ENCODE data around the gene BAZ1A.

The BAZ1A gene

GRCh38 chr14:34718750-34719304 lies 156.3 kb downstream of the BAZ1A start:
- no peak for DNase-seq

- DNase-seq, result no peak
Measured at GRCh38 chr14:34715127-34715863, 159.9 kb downstream of the BAZ1A start.

GRCh38 chr14:34714320-34715126 lies 160.6 kb downstream of the BAZ1A start, which contains the start of gene CFL2:
Gene CFL2 (minus strand): TSS chr14:34714593. CDS start chr14:34714540, 53 bp downstream.
- peak; percentile 70 to 80 for DNase-seq

- DNase-seq, result peak; percentile 39 to 43
Measured at GRCh38 chr14:34713681-34714319, 161.4 kb downstream of the BAZ1A start.

- DNase-seq, result no peak
Measured at GRCh38 chr14:34713122-34713680, 162.0 kb downstream of the BAZ1A start.

GRCh38 chr14:34711796-34712712 lies 163.1 kb downstream of the BAZ1A start:
- DNase-seq, result no peak

GRCh38 chr14:34711169-34711568 lies 164.0 kb downstream of the BAZ1A start:
- no peak for DNase-seq

GRCh38 chr14:34710744-34711143 lies 164.4 kb downstream of the BAZ1A start:
- DNase-seq, result no peak

- DNase-seq, result no peak
Measured at GRCh38 chr14:34710006-34710405, 165.2 kb downstream of the BAZ1A start.

- DNase-seq, result no peak
Measured at GRCh38 chr14:34707722-34708121, 167.4 kb downstream of the BAZ1A start.
